GM12878 (cell line): ENCODE measurements around the gene KRTAP10-5.

Experiments
- CBX5 ChIP-seq: sonication (generic); IDR thresholded peaks from 2 replicates; pipeline ENCODE4 v1.6.1; 2016; ENCODE audit warnings: low read depth, moderate library complexity, mild to moderate bottlenecking, inconsistent platforms
- CHD1 ChIP-seq: IDR thresholded peaks from 2 replicates; pipeline ENCODE4 v1.6.1; 2012; ENCODE audit warnings: low read depth, low read length, improper control_type of control experiment
- FOXM1 ChIP-seq: IDR thresholded peaks from 2 replicates; pipeline ENCODE4 v1.6.1; 2012; ENCODE audit warnings: low read depth, mild to moderate bottlenecking, inconsistent platforms, low read length, moderate library complexity
- HDGF ChIP-seq: fragments of 450-650 bp; IDR thresholded peaks from 2 replicates; pipeline ENCODE4 v1.6.1; 2016; ENCODE audit warnings: antibody characterized with exemption
- MYC ChIP-seq: IDR thresholded peaks from 2 replicates; pipeline ENCODE4 v1.6.1; 2011; ENCODE audit warnings: mild to moderate bottlenecking, low read length, moderate library complexity, inconsistent platforms; ENCODE audit not compliant: insufficient read depth, insufficient replicate concordance, insufficient read length, severe bottlenecking
- NFIC ChIP-seq: IDR thresholded peaks from 2 replicates; pipeline ENCODE4 v1.6.1; 2012; ENCODE audit warnings: low read depth, mild to moderate bottlenecking, inconsistent platforms, low read length, moderate library complexity
- NR2C1 ChIP-seq: fragments of 450-650 bp; IDR thresholded peaks from 2 replicates; pipeline ENCODE4 v1.6.1; 2017; ENCODE audit warnings: antibody characterized with exemption, mild to moderate bottlenecking, moderate library complexity
- RAD21 ChIP-seq: IDR thresholded peaks from 2 replicates; pipeline ENCODE4 v1.6.1; 2011; ENCODE audit warnings: mild to moderate bottlenecking, low read depth, low read length, moderate library complexity; ENCODE audit not compliant: insufficient read depth
- SMC3 ChIP-seq: IDR thresholded peaks from 2 replicates; pipeline ENCODE4 v1.6.1; 2011; ENCODE audit warnings: low read length, improper control_type of control experiment, borderline replicate concordance
- YY1 ChIP-seq: IDR thresholded peaks from 2 replicates; pipeline ENCODE4 v1.6.1; 2011; ENCODE audit warnings: low read depth, mild to moderate bottlenecking, low read length
- ZNF217 ChIP-seq: fragments of 450-650 bp; IDR thresholded peaks from 2 replicates; pipeline ENCODE4 v1.6.1; 2017; ENCODE audit warnings: antibody characterized with exemption, mild to moderate bottlenecking
- TF ChIP-seq, protein P1 (sequence below): fragments of 450-650 bp; IDR thresholded peaks from 2 replicates; pipeline ENCODE4 v1.6.1; 2016; ENCODE audit warnings: mild to moderate bottlenecking
- TF ChIP-seq, protein P2 (sequence below), 3 experiments: IDR thresholded peaks in 2 of 3; conservative IDR thresholded peaks in 1 of 3; 2 replicates each; pipeline ENCODE4 v1.5.1; 2011; ENCODE audit warnings: low read depth in 3 of 3, low read length in 3 of 3, mild to moderate bottlenecking in 3 of 3, control low read depth in 2 of 3, moderate library complexity in 2 of 3, inconsistent platforms in 1 of 3, mixed read lengths in 1 of 3; ENCODE audit not compliant: control insufficient read depth in 2 of 3, insufficient read depth in 1 of 3; ENCODE audit errors: extremely low read depth in 1 of 3
- TF ChIP-seq, protein P3 (sequence below): IDR thresholded peaks from 2 replicates; pipeline ENCODE4 v1.6.1; 2012; ENCODE audit warnings: low read depth, low read length, improper control_type of control experiment

DNA sequence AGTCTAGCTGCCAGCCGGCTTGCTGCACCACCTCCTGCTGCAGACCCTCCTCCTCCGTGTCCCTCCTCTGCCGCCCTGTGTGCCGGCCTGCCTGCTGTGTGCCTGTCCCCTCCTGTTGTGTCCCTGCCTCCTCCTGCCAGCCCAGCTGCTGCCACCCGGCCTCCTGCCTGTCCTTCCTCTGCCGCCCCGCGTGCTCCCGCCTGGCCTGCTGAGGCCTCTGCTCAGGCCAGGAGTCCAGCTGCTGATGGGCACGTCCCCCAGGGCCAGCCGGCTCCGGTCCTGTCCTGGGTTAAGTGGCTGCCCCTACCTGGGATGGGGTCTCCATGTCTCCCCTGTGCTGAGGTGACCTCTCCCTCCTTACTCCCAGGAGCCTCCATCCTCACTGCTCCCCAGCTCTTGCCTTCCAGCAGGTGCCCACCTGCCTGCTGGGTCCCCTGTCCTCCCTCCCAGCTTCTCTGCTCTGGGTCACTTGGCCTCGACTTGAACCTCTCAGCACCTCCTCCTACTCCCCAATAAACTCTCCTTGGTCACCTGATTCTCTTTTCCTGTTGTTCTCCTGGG, 32.3 kb upstream of the KRTAP10-5 start:
- TF ChIP-seq HDGF (no peak), NFIC (no peak), NR2C1 (no peak), SMC3 (no peak), ZNF217 (no peak), CHD1 (no peak), MYC (no peak), CBX5 (no peak), RAD21 (no peak), YY1 (no peak), FOXM1 (no peak)
- TF ChIP-seq, protein P1, sequence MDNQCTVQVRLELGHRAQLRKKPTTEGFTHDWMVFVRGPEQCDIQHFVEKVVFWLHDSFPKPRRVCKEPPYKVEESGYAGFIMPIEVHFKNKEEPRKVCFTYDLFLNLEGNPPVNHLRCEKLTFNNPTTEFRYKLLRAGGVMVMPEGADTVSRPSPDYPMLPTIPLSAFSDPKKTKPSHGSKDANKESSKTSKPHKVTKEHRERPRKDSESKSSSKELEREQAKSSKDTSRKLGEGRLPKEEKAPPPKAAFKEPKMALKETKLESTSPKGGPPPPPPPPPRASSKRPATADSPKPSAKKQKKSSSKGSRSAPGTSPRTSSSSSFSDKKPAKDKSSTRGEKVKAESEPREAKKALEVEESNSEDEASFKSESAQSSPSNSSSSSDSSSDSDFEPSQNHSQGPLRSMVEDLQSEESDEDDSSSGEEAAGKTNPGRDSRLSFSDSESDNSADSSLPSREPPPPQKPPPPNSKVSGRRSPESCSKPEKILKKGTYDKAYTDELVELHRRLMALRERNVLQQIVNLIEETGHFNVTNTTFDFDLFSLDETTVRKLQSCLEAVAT = no peak
- TF ChIP-seq, protein P2, sequence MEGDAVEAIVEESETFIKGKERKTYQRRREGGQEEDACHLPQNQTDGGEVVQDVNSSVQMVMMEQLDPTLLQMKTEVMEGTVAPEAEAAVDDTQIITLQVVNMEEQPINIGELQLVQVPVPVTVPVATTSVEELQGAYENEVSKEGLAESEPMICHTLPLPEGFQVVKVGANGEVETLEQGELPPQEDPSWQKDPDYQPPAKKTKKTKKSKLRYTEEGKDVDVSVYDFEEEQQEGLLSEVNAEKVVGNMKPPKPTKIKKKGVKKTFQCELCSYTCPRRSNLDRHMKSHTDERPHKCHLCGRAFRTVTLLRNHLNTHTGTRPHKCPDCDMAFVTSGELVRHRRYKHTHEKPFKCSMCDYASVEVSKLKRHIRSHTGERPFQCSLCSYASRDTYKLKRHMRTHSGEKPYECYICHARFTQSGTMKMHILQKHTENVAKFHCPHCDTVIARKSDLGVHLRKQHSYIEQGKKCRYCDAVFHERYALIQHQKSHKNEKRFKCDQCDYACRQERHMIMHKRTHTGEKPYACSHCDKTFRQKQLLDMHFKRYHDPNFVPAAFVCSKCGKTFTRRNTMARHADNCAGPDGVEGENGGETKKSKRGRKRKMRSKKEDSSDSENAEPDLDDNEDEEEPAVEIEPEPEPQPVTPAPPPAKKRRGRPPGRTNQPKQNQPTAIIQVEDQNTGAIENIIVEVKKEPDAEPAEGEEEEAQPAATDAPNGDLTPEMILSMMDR (IDR thresholded peaks at IDR 0.05 in 2 of 3, conservative IDR thresholded peaks at IDR 0.05 in 1 of 3; ENCODE audit: control insufficient read depth in 2 of 3, extremely low read depth in 1 of 3, insufficient read depth in 1 of 3, low read depth in 3 of 3, low read length in 3 of 3) = no peak
- TF ChIP-seq, protein P3, sequence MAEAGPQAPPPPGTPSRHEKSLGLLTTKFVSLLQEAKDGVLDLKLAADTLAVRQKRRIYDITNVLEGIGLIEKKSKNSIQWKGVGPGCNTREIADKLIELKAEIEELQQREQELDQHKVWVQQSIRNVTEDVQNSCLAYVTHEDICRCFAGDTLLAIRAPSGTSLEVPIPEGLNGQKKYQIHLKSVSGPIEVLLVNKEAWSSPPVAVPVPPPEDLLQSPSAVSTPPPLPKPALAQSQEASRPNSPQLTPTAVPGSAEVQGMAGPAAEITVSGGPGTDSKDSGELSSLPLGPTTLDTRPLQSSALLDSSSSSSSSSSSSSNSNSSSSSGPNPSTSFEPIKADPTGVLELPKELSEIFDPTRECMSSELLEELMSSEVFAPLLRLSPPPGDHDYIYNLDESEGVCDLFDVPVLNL = no peak
